HG03521 (cell line): ENCODE data around the gene LYPD6B.
A peak's percentile ranks its signal among the peaks of the same experiment; 100 is the strongest.

Source experiments
- ATAC-seq: cut with Tn5 transposase; IDR thresholded peaks from one replicate; pipeline ENCODE4 v1.9.1; 2021; ENCODE audit warnings: mild to moderate bottlenecking, moderate library complexity; ENCODE audit not compliant: unreplicated experiment

Gene LYPD6B, protein sequence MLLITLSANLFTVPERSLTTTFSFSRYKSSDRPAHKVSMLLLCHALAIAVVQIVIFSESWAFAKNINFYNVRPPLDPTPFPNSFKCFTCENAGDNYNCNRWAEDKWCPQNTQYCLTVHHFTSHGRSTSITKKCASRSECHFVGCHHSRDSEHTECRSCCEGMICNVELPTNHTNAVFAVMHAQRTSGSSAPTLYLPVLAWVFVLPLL

GRCh38 chr2:149038442-149039212, at the start of gene LYPD6B:
LYPD6B (plus strand) TSS chr2:149038699; CDS start chr2:149130949, 92,250 bp downstream.
- peak; percentile 70 for ATAC-seq

GRCh38 chr2:148989882-148990493, 48.5 kb upstream of the LYPD6B start:
- ATAC-seq, result peak; percentile 87

- ATAC-seq, result no peak
Measured at GRCh38 chr2:148990968-148991367, 47.5 kb upstream of the LYPD6B start.

GRCh38 chr2:148992448-148992847, 46.1 kb upstream of the LYPD6B start:
- no peak for ATAC-seq

- ATAC-seq, result no peak
Measured at GRCh38 chr2:148993351-148993750, 45.1 kb upstream of the LYPD6B start.

- ATAC-seq, result no peak
Measured at GRCh38 chr2:148994341-148994740, 44.2 kb upstream of the LYPD6B start.

DNA sequence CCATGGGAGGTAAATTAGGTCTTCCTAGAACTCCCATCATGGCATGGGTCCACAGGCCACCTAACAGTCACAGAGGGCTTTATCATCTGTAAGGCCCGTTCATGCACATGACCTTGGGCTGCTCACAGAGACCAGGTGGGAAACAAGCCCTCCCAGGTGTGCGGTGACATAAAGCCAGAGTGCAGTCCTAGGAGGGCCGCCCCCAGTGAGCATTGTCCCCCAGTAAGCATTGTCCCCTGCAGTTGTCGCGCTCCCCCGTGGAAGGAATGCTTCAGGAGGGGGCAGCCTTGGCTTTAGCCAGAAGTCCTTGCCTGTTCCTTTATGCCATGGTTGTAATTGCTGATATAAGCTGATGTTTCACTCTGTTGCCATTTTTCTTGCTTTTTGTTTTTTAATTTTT, 41.7 kb upstream of the LYPD6B start:
- no peak for ATAC-seq

GRCh38 chr2:148998165-148998830, 40.2 kb upstream of the LYPD6B start:
- no peak for ATAC-seq

- no peak for ATAC-seq
Measured at GRCh38 chr2:148998831-148999200, 39.7 kb upstream of the LYPD6B start.

- no peak for ATAC-seq
Measured at GRCh38 chr2:148999451-148999921, 39.0 kb upstream of the LYPD6B start.

GRCh38 chr2:149000158-149000938, 38.2 kb upstream of the LYPD6B start:
- no peak for ATAC-seq

DNA sequence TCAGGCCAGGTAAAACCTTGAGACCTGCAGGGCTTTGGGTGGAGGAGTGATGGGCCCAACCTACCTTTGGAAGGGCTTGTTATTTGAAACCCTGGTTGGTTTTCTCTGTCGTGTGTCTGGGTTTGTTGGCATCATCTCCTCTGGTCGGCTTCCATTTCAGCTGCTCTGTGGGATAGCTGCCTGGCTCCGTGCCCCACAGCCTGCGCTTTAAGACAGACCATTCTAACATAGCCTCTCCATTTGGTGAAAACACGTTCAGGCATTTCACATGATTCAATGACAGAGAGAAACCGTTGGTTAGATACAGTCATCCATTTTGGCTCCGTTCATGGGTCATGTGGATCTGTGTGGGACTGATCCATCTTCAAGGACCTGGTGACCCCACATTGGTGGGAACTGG, 37.0 kb upstream of the LYPD6B start:
- ATAC-seq, result no peak

DNA sequence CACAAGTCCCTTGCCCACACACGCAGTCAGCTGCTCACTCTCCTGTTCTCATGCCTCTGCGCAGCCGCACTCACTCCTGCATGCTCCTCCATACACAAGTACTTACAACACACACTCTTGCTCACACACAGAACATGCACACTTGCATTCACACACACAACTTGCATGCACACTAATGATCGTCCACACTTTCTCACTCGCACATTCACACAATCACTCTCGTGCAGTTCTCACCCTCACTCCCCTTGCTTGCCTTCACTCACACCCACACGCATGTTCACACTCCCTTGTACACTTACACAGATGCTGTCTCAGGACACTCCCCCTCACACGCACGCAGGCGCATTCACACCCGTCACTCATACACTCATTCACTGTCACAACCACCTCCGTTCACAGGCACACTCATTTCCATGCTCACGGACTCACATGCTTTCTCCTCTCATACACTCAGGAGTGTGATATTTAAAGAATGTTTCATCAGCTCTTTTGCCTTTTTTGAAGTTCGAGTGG, 36.1 kb upstream of the LYPD6B start:
- ATAC-seq, result no peak

GRCh38 chr2:149002891-149003740, 35.4 kb upstream of the LYPD6B start:
- no peak for ATAC-seq

DNA sequence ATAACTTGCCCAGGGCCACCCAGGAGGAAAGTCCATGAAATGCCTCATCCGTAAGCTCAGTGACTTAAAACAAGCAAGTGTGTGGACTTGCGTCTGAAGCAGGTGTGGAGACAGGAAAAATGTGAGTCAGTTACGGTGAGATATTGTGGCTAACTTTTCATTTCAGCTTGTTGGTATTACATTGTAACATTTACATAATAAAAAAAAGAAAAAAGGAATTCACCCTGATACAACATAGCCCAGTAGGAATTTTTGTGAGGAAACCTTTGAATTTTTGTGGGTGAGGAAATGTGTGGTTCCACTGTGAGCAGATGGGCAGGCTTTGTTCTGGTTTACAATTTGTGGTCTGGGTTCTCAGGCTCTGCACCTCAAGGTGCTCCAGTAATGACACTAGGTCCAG, 33.7 kb upstream of the LYPD6B start:
- ATAC-seq, result no peak

- no peak for ATAC-seq
Measured at GRCh38 chr2:149005471-149006077, 32.9 kb upstream of the LYPD6B start.

DNA sequence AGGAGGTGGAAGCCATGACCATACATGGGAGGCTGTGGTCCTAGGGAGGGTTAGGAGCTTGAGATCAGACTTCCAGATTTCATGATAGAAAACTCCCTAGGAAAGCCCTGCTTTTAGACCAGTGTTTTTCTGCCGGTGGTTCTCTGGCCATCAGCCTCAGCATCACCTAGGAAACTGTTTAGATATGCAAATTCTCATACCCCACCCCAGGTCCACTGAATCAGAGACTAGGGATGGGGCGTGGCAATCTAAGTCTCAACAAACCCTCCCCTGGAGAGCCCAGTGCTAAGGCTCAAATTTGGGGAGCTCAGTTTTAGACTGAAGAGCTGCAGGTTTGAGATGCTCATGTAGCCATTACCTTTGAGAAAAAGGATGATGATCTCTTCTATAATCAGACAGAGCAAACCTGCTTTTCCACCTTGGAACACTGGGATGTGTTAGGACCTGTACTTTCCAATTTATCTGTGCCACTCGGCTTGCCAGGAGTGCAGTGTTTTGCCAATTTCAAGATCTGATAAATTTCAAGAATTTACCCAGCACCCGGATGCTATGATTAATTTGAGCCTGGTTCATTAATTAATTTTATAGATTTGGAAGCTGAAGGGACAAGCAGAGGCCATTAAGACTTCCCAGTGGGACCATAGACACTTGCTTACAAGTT, 31.5 kb upstream of the LYPD6B start:
- ATAC-seq, result no peak

GRCh38 chr2:149008381-149008780, 30.1 kb upstream of the LYPD6B start:
- no peak for ATAC-seq
